PFSK-1 (cell line): ENCODE measurements around the gene GLTP.

Experiments used
- FOXP2 ChIP-seq: optimal IDR thresholded peaks from 2 replicates; pipeline ENCODE3; 2011; ENCODE audit warnings: borderline replicate concordance, control low read depth, inconsistent platforms; ENCODE audit not compliant: insufficient read depth; ENCODE audit errors: extremely low read length, extremely low read depth
- POLR2AphosphoS5 ChIP-seq: IDR thresholded peaks from 2 replicates; pipeline ENCODE4 v1.6.1; 2012; ENCODE audit warnings: low read depth, mild to moderate bottlenecking, control low read depth, low read length, moderate library complexity
- REST ChIP-seq, 2 experiments: IDR thresholded peaks; 2 replicates each; pipeline versions ENCODE4 v1.6.1 to v1.8.0; 2011 to 2012; ENCODE audit warnings: low read depth in 2 of 2, low read length in 2 of 2, control low read depth in 1 of 2, inconsistent platforms in 1 of 2, mild to moderate bottlenecking in 1 of 2, moderate library complexity in 1 of 2; ENCODE audit not compliant: insufficient read depth in 1 of 2
- SIN3A ChIP-seq: IDR thresholded peaks from 2 replicates; pipeline ENCODE4 v1.6.1; 2012; ENCODE audit warnings: mild to moderate bottlenecking, low read length, moderate library complexity, borderline replicate concordance; ENCODE audit not compliant: insufficient read depth
- TAF1 ChIP-seq: IDR thresholded peaks from 2 replicates; pipeline ENCODE4 v1.6.1; 2012; ENCODE audit warnings: low read length, control low read depth, borderline replicate concordance; ENCODE audit not compliant: insufficient read depth

GLTP gene

GRCh38 chr12:109802828-109803227, 77.5 kb downstream of the GLTP start:
- TF ChIP-seq REST (IDR thresholded peaks at IDR 0.05; ENCODE audit: insufficient read depth in 1 of 2, low read depth in 2 of 2, low read length in 2 of 2) (no peak), TAF1 (no peak), SIN3A (no peak), FOXP2 (no peak), POLR2AphosphoS5 (no peak)
